A673 (cell line): ENCODE data around the gene TENT5A. TPM values are rescaled to one million over a fixed set of nuclear protein-coding genes. Genes with fewer than 3 reads are reported as not detected.

Experiments
- BruUV-seq: library from RNA; stranded (reverse); fragments of 400-500 nt; replicated peaks from 2 replicates; lab custom pipeline; 2021; lab: Mats Ljungman, UMichigan
- CTCF ChIA-PET: fragments of 300-600 bp; sonication (Branson Sonifier 250); formaldehyde crosslinking; loops from one replicate; lab custom pipeline; 2022; ENCODE audit warnings: antibody characterized with exemption; lab: Charles Lee
- POLR2A ChIA-PET: fragments of 300-600 bp; sonication (Branson Sonifier 250); formaldehyde crosslinking; loops from one replicate; lab custom pipeline; 2022; ENCODE audit warnings: antibody characterized with exemption; ENCODE audit not compliant: low non-redundant PET; lab: Charles Lee
- DNase-seq: peaks from one replicate; pipeline ENCODE4 v3.0.0-alpha.2; 2015; ENCODE audit warnings: low spot score
- H3K27ac ChIP-seq: fragments of 200-600 bp; sonication (generic); 2 replicates; pipeline ENCODE4 v1.5.1; 2016; ENCODE audit warnings: mixed run types, low read depth, mild to moderate bottlenecking, mixed read lengths, antibody characterized with exemption, low read length; ENCODE audit not compliant: poor library complexity, severe bottlenecking
- H3K27me3 ChIP-seq: fragments of 200-600 bp; sonication (generic); replicated peaks from 2 replicates; pipeline ENCODE4 v1.6.1; 2017; ENCODE audit warnings: mixed run types, low read depth, mild to moderate bottlenecking, mixed read lengths, antibody characterized with exemption, low read length; ENCODE audit not compliant: insufficient read depth, poor library complexity
- H3K36me3 ChIP-seq: fragments of 200-600 bp; sonication (generic); 2 replicates; pipeline ENCODE4 v1.6.1; 2016; ENCODE audit warnings: mixed run types, mild to moderate bottlenecking, mixed read lengths, antibody characterized with exemption, low read length; ENCODE audit not compliant: insufficient read depth, poor library complexity, severe bottlenecking
- H3K4me1 ChIP-seq: fragments of 200-600 bp; sonication (generic); 2 replicates; pipeline ENCODE4 v1.6.1; 2017; ENCODE audit warnings: mixed run types, mild to moderate bottlenecking, mixed read lengths, antibody characterized with exemption, low read length; ENCODE audit not compliant: insufficient read depth, poor library complexity, severe bottlenecking
- H3K4me3 ChIP-seq: fragments of 200-600 bp; sonication (generic); 2 replicates; pipeline ENCODE4 v1.5.1; 2016; ENCODE audit warnings: low read depth, mixed run types, mild to moderate bottlenecking, mixed read lengths, low read length; ENCODE audit not compliant: poor library complexity, severe bottlenecking
- H3K9me3 ChIP-seq: fragments of 200-600 bp; sonication (generic); 2 replicates; pipeline ENCODE4 v1.6.1; 2016; ENCODE audit warnings: mixed run types, low read depth, mild to moderate bottlenecking, mixed read lengths, antibody characterized with exemption, low read length; ENCODE audit not compliant: poor library complexity, severe bottlenecking
- EZH2 ChIP-seq: fragments of 200-600 bp; sonication (generic); IDR thresholded peaks from 2 replicates; pipeline ENCODE4 v1.6.1; 2017; ENCODE audit warnings: borderline replicate concordance, low read depth, mild to moderate bottlenecking, mixed read lengths, antibody characterized with exemption, low read length; ENCODE audit not compliant: poor library complexity, severe bottlenecking
- intact Hi-C: fragments of 100-400 bp; cut with micrococcal nuclease; formaldehyde crosslinking; loops from one replicate; pipeline ENCODE4 v1.10.0; 2022; ENCODE audit not compliant: unreplicated experiment
- total RNA-seq: library from RNA; stranded (reverse); gene quantifications from 2 replicates; pipeline ENCODE4 v1.2.3, GENCODE V29; 2021
- TF ChIP-seq, protein P1 (sequence below): fragments of 300-800, 200-600 bp; sonication (generic); conservative IDR thresholded peaks from 2 replicates; pipeline ENCODE4 v1.5.1; 2017; ENCODE audit warnings: low read depth, mild to moderate bottlenecking, antibody characterized with exemption, low read length, moderate library complexity, mixed read lengths

TENT5A gene
- total RNA-seq, 1 experiment from 2014 or later = 37.1 TPM

GRCh38 chr6:81734500-81735150, 17.9 kb downstream of the TENT5A start:
- ChIA-PET POLR2A (no interaction called here), CTCF (interaction anchor here (0.6 kb wide), 1 partner anchor 761 kb away, joined by 3 read pairs; no protein-coding TSS in a partner anchor)
- H3K4me1 ChIP-seq = peaks cover under 1% of the 10 kb centered on the region
- peaks cover 7% of the 10 kb centered on the region for H3K9me3 ChIP-seq
- no peak overlapping the region for H3K4me3 ChIP-seq
- no peaks in the 10 kb centered on the region for H3K36me3 ChIP-seq
- intact Hi-C loops = no loop called here
- TF ChIP-seq, protein P1, sequence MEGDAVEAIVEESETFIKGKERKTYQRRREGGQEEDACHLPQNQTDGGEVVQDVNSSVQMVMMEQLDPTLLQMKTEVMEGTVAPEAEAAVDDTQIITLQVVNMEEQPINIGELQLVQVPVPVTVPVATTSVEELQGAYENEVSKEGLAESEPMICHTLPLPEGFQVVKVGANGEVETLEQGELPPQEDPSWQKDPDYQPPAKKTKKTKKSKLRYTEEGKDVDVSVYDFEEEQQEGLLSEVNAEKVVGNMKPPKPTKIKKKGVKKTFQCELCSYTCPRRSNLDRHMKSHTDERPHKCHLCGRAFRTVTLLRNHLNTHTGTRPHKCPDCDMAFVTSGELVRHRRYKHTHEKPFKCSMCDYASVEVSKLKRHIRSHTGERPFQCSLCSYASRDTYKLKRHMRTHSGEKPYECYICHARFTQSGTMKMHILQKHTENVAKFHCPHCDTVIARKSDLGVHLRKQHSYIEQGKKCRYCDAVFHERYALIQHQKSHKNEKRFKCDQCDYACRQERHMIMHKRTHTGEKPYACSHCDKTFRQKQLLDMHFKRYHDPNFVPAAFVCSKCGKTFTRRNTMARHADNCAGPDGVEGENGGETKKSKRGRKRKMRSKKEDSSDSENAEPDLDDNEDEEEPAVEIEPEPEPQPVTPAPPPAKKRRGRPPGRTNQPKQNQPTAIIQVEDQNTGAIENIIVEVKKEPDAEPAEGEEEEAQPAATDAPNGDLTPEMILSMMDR = no peak
- TF ChIP-seq EZH2 = no peak
- no peak overlapping the region for H3K27ac ChIP-seq
- no peak for DNase-seq
- no TSS peak for BruUV-seq
- H3K27me3 ChIP-seq = no peaks in the 10 kb centered on the region

DNA sequence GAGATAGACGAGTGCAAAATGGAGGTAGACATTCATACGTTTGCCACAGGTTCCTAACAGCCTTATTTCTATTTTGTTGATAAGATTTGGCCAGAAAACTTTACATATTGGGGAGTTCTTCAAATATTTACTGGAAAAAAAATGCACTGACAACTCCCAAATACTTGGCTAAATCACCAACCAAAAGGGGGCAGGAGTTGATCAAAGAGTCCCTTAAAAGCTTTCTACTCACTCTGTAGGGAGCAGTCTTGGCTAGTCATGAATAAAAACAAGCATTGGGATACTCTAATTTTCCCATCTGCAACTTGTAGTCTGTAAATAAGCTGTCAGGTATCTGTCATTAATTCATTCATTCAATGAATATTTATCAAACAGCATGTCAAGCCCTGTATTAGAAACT, 18.4 kb downstream of the TENT5A start:
- Histone ChIP-seq H3K27ac (no peak overlapping the region), H3K9me3 (peaks cover 7% of the 10 kb centered on the region), H3K36me3 (no peaks in the 10 kb centered on the region), H3K4me1 (no peaks in the 10 kb centered on the region), H3K27me3 (no peaks in the 10 kb centered on the region), H3K4me3 (no peak overlapping the region)
- intact Hi-C loops = no loop called here
- BruUV-seq = no TSS peak
- ChIA-PET POLR2A (no interaction called here), CTCF (no interaction called here)
- no peak for TF ChIP-seq EZH2
- TF ChIP-seq, protein P1 = peak; percentile 29; the same call in 1 of the 2 replicates
- no peak for DNase-seq

GRCh38 chr6:81731814-81732213, 20.7 kb downstream of the TENT5A start:
- CTCF ChIA-PET = no interaction called here
- Histone ChIP-seq H3K27me3 (no peaks in the 10 kb centered on the region), H3K9me3 (peaks cover 7% of the 10 kb centered on the region), H3K4me3 (no peak overlapping the region), H3K4me1 (no peaks in the 10 kb centered on the region), H3K27ac (no peak overlapping the region), H3K36me3 (no peaks in the 10 kb centered on the region)
- TF ChIP-seq EZH2 = no peak
- TF ChIP-seq, protein P1 = no peak
- POLR2A ChIA-PET = no interaction called here
- no peak for DNase-seq
- intact Hi-C loops = no loop called here
- BruUV-seq = no TSS peak
